GM12892 (cell line): ENCODE data around the gene SMARCA2.

Experiments used
- POLR2A ChIP-seq: IDR thresholded peaks from 2 replicates; pipeline ENCODE4 v1.6.1; 2011; ENCODE audit warnings: low read depth, low read length, control low read depth
- POLR2AphosphoS5 ChIP-seq: IDR thresholded peaks from 2 replicates; pipeline ENCODE4 v1.6.1; 2011; ENCODE audit warnings: low read depth, low read length, control low read depth

- TF ChIP-seq POLR2A: no peak
- TF ChIP-seq POLR2AphosphoS5: no peak
Observed at GRCh38 chr9:2231829-2232228, 216.7 kb downstream of the SMARCA2 start.
